Measurements from ENCODE around the gene CLEC3B. TPM values are rescaled to one million over a fixed set of nuclear protein-coding genes. Genes with fewer than 3 reads are reported as not detected.
A peak's percentile ranks its signal among the peaks of the same experiment; 100 is the strongest.

Gene CLEC3B
- total and polyA plus RNA-seq, 2 donors (not counting 1 experiment from before 2014, with no cell fraction given), result 0.82 TPM; not detected in 1

DNA sequence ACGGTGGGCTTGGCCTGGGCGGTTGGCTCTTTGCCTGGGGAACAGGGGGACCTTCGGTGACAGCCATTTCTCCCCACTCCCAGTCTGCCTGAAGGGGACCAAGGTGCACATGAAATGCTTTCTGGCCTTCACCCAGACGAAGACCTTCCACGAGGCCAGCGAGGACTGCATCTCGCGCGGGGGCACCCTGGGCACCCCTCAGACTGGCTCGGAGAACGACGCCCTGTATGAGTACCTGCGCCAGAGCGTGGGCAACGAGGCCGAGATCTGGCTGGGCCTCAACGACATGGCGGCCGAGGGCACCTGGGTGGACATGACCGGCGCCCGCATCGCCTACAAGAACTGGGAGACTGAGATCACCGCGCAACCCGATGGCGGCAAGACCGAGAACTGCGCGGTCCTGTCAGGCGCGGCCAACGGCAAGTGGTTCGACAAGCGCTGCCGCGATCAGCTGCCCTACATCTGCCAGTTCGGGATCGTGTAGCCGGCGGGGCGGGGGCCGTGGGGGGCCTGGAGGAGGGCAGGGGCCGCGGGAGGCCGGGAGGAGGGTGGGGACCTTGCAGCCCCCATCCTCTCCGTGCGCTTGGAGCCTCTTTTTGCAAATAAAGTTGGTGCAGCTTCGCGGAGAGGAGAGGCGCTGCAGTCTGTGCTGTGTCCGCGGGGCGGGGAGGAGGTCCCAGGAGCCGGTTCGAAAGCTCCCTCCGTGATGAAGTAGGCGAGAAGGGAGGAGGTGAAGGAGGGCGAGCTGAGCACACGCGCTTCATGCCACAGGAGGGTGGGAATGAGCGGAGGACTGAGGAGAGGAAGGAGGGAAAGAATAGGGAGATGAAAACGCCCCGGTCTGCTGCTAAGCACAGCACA, 9.6 kb downstream of the CLEC3B start:
- H3K27ac Mint-ChIP-seq, result no peak overlapping the region
- H3K4me1 Mint-ChIP-seq, result peaks cover 23% of the 10 kb centered on the region
- CTCF ChIA-PET, result interaction anchor here (0.6 to 2.9 kb wide), 9 partner anchors 8 to 624 kb away, joined by 3 to 11 read pairs (median 4); no protein-coding TSS in a partner anchor
- H3K27ac ChIP-seq (ENCODE audit: low read length in 2 of 2), result no peak overlapping the region
- peak overlapping the region; percentile 55 for H2AFZ ChIP-seq (ENCODE audit: insufficient read depth, low read depth, low read length, poor library complexity, severe bottlenecking)
- peaks cover 0 to 30% (median 9%) of the 10 kb centered on the region in 4 experiments for H3K27me3 ChIP-seq (replicated peaks in 1 of 4; ENCODE audit: control extremely low read depth in 1 of 4, control insufficient read depth in 3 of 4, insufficient read depth in 4 of 4, low read length in 3 of 4)
- intact Hi-C loops (cut with micrococcal nuclease), result loop anchor here (2.0 kb wide), 1 partner anchor 463 kb away; no protein-coding TSS in a partner anchor
- WGBS (ENCODE audit: insufficient coverage), result 35% methylated on average over 60 of the region's 64 CpGs
- H3K9me3 Mint-ChIP-seq (ENCODE audit: insufficient read depth), result no peaks in the 10 kb centered on the region
- peak overlapping the region; percentile 63 for H3K4me3 Mint-ChIP-seq
- ATAC-seq (ENCODE audit: low read depth) (no peak), DNase-seq (peak; percentile 31)
- no peaks in the 10 kb centered on the region for H4K20me1 ChIP-seq (ENCODE audit: control insufficient read depth, insufficient read depth, low read length, poor library complexity, severe bottlenecking)
- no peak overlapping the region for H3K9ac ChIP-seq (ENCODE audit: low read length)
- H3K4me2 ChIP-seq (replicated peaks; ENCODE audit: low read depth, low read length, poor library complexity, severe bottlenecking), result peak overlapping the region; percentile 65
- POLR2A ChIA-PET, result interaction anchor here (0.8 kb wide), 1 partner anchor 903 kb away, joined by 5 read pairs; no protein-coding TSS in a partner anchor
- H3K4me1 ChIP-seq (ENCODE audit: control insufficient read depth in 2 of 2, insufficient read depth in 2 of 2, low read length in 2 of 2), result peaks cover 18 to 20% of the 10 kb centered on the region in 2 donors
- TF ChIP-seq CTCF (IDR thresholded peaks at IDR 0.05), result no peak
- no peak for TF ChIP-seq EZH2 (IDR thresholded peaks at IDR 0.05; ENCODE audit: borderline replicate concordance, insufficient read depth, low read depth, low read length, poor library complexity, severe bottlenecking)
- H3K4me3 ChIP-seq (ENCODE audit: control extremely low read depth in 1 of 5, extremely low read depth in 1 of 5, insufficient read depth in 1 of 5, low read depth in 2 of 5, low read length in 4 of 5), result no peak overlapping the region
- H3K79me2 ChIP-seq (ENCODE audit: control insufficient read depth, insufficient read depth, low read length), result no peaks in the 10 kb centered on the region
- H3K27me3 Mint-ChIP-seq, result peaks cover 18% of the 10 kb centered on the region
- no peaks in the 10 kb centered on the region for H3K36me3 ChIP-seq (replicated peaks in 1 of 2; ENCODE audit: control extremely low read depth in 1 of 2, control insufficient read depth in 1 of 2, extremely low read depth in 1 of 2, insufficient read depth in 2 of 2, low read length in 1 of 2)
- H3K9me3 ChIP-seq (ENCODE audit: control extremely low read depth in 1 of 3, control insufficient read depth in 2 of 3, insufficient read depth in 1 of 3, low read length in 2 of 3), result peaks cover 0 to 5% (median 0%) of the 10 kb centered on the region in 3 donors

All from B cell (primary cell).